ENCODE results near the gene TTYH3. TPM values are rescaled to one million over a fixed set of nuclear protein-coding genes. Genes with fewer than 3 reads are reported as not detected.

TTYH3 gene
- total RNA-seq, 1 donor from 2014 or later, result 296 TPM

DNA sequence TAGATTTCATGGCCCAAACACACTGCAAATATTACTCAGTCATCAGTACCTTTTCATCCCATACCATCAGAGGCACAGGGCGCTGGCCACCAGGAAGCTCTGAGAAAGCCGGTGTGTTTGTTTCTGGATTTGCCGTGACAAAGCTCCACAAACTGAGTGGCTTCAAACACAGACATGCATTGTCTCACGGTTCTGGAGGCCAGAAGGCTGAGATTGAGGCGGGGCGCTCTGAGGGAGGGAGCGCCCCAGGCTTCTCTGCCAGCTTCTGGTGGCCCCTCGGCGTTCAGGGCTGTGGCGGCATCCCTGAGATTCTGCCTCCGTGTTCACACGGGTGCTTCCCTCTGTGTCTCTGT is 3.7 kb upstream of the TTYH3 start:
- H3K4me1 Mint-ChIP-seq, result peaks cover 24% of the 10 kb centered on the region
- no peaks in the 10 kb centered on the region for H3K27me3 Mint-ChIP-seq (ENCODE audit: low read depth)
- no peaks in the 10 kb centered on the region for H3K36me3 Mint-ChIP-seq
- no peak for DNase-seq (ENCODE audit: low spot score in 2 of 2, unreplicated experiment in 2 of 2)
- no peak overlapping the region for H3K4me3 Mint-ChIP-seq
- no peaks in the 10 kb centered on the region for H3K9me3 Mint-ChIP-seq
- TF ChIP-seq, protein P1, sequence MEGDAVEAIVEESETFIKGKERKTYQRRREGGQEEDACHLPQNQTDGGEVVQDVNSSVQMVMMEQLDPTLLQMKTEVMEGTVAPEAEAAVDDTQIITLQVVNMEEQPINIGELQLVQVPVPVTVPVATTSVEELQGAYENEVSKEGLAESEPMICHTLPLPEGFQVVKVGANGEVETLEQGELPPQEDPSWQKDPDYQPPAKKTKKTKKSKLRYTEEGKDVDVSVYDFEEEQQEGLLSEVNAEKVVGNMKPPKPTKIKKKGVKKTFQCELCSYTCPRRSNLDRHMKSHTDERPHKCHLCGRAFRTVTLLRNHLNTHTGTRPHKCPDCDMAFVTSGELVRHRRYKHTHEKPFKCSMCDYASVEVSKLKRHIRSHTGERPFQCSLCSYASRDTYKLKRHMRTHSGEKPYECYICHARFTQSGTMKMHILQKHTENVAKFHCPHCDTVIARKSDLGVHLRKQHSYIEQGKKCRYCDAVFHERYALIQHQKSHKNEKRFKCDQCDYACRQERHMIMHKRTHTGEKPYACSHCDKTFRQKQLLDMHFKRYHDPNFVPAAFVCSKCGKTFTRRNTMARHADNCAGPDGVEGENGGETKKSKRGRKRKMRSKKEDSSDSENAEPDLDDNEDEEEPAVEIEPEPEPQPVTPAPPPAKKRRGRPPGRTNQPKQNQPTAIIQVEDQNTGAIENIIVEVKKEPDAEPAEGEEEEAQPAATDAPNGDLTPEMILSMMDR (IDR thresholded peaks at IDR 0.05; ENCODE audit: unreplicated experiment), result no peak
- peak overlapping the region; percentile 9 for H3K27ac Mint-ChIP-seq

DNA sequence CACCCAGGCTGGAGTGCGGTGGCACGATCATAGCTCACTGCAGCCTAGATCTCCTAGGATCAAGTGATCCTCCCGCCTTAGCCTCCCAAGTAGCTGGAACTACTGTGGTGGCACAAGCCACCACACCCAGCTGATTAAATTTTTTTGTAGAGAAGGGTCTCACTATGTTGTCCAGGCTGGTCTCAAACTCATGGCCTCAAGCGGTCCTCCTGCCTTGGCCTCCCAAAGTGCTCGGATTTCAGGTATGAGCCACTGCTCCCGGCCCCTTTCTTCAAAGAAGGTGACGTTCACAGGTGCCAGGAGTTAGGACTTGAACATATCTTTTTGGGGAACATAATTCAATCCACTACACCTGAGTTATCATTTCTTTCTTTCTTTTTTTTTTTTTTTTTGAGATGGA is 2.9 kb upstream of the TTYH3 start:
- no peak for DNase-seq (ENCODE audit: low spot score in 2 of 2, unreplicated experiment in 2 of 2)
- H3K27me3 Mint-ChIP-seq (ENCODE audit: low read depth), result no peaks in the 10 kb centered on the region
- H3K36me3 Mint-ChIP-seq, result no peaks in the 10 kb centered on the region
- no peak overlapping the region for H3K4me3 Mint-ChIP-seq
- TF ChIP-seq, protein P1 (IDR thresholded peaks at IDR 0.05; ENCODE audit: unreplicated experiment), result no peak
- H3K4me1 Mint-ChIP-seq, result peaks cover 22% of the 10 kb centered on the region
- H3K9me3 Mint-ChIP-seq, result no peaks in the 10 kb centered on the region
- no peak overlapping the region for H3K27ac Mint-ChIP-seq

DNA sequence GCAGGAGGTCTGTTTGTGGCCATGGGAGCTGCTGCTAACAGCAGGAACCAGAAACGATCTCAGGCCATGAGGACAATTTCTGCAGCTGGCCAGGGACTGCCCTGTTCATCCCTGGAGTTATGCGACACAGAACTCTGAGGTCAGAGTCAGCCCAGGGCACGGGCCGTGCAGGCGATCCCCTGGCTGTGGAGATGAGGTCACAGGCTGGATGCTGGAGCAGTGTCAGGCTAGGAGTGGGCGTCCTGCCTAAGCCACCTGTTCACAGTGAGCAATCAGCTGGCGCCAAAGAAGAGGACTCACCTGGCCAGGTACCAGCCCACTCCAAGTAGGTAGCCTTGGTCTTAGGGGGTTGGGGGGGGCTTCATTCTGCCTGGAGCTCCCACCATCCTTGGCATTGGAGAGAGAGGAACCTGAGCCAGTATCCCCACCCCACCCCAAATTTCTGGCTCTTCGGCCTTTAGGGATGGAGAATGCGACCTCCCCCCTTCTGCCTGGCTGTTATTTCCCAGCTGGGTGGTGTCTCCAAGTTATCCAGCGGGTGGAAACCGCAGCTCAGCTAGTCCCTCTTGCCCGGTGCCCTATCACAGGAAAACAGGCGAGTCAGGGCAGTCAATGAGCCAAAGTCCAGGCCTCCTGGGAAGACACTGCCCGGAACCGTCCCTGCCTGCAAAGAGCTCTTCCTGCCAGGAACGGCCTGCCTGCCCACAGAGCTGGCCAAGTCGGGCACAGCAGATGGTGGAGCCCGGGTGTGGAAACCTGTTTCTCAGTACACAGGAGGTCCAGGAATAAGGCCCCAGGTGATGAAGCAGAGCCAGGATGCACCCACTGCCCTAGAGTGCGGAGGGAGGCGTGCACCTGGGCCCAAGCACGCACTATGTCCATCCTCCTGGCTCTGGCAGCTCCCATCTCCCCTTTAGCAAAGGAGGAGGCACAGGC is 1.8 kb upstream of the TTYH3 start:
- Mint-ChIP-seq H3K4me1 (peaks cover 24% of the 10 kb centered on the region), H3K9me3 (no peaks in the 10 kb centered on the region), H3K27ac (no peak overlapping the region), H3K27me3 (ENCODE audit: low read depth) (no peaks in the 10 kb centered on the region), H3K4me3 (no peak overlapping the region), H3K36me3 (no peaks in the 10 kb centered on the region)
- DNase-seq (ENCODE audit: low spot score in 2 of 2, unreplicated experiment in 2 of 2), result no peak
- TF ChIP-seq, protein P1 (IDR thresholded peaks at IDR 0.05; ENCODE audit: unreplicated experiment), result no peak

DNA sequence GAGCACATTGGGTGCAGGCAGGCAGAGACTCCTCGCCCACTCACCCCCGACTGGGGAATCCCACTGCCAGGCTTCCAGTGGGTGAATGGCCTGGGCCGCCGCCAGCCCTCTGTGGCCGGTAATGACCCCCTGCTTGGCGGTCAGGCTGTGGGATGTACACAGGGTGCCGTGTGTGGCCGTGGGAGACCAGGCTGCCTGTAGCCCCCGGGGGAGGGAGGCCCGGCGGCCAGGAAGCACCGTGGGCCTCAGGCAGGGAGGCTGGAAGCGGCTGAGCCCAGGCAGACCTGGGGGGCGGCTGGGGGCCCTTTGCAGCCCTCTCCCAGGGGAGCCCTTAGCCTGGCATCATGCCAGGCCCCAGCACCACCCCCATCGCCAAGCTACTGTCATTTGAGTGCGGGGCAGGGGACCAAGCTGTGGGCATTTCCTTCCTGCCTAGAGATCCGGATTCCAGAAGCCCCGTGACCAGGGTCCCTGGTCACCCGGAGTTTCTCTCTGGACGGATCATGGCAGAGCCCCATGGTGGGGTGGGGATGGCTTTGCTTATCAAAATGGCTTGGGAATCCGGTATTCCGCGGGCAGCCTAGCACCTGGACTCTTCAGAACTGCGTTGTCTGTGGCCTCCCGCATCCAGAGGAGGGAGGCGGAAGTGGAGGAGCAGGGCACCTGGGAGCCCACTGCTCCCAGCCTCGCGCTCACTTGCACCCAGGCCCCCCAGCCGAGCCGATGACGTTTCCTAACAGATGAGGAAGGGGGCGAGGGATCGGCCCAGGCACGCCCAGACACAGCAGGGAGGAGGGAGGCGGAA is 1.1 kb downstream of the TTYH3 start:
- Mint-ChIP-seq H3K9me3 (no peaks in the 10 kb centered on the region), H3K27me3 (ENCODE audit: low read depth) (no peaks in the 10 kb centered on the region), H3K27ac (peak overlapping the region; percentile 98), H3K4me1 (peaks cover 38% of the 10 kb centered on the region), H3K4me3 (peak overlapping the region; percentile 96), H3K36me3 (no peaks in the 10 kb centered on the region)
- TF ChIP-seq, protein P1 (IDR thresholded peaks at IDR 0.05; ENCODE audit: unreplicated experiment), result no peak
- peak in 1 of 2 experiments; percentile 61 for DNase-seq (ENCODE audit: low spot score in 2 of 2, unreplicated experiment in 2 of 2)

DNA sequence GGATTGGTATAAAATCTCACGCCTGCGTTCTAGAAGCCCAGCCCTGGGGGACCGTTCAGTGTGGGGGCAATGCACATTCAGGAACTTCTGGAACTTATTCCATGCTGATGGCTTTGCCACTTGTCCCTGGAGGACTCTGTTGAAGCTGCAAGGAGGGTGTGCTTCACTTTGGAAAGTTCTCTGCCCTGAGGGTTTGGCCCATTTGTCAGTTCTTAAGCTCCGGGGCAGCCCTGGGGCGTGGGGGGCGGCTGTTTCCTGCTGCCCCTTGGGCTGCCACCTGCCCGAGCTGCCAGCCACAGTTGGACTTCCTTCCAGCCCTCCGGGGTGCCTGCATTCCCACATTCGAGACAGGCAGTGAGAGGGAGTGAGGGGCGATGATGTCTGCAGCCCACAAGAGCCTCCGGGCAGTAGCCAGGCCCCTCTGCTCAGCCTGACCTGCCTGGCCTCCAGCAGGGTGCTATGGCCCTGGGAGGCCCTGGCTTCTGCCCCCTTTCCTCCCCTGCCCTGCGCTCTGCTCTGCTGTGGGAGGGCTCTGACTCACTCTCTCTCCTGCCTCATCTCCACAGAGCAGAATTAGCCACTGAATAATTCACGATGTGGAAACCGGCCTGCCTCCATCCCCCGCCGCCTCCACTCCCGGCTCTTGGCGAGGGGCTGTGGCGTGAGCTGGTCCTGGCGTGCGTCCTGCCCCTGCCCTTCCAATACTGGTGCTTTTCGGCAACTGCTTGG is 1.9 kb downstream of the TTYH3 start:
- Mint-ChIP-seq H3K36me3 (no peaks in the 10 kb centered on the region), H3K27ac (peak overlapping the region; percentile 98), H3K27me3 (ENCODE audit: low read depth) (no peaks in the 10 kb centered on the region), H3K9me3 (no peaks in the 10 kb centered on the region), H3K4me1 (peaks cover 39% of the 10 kb centered on the region), H3K4me3 (peak overlapping the region; percentile 96)
- no peak for DNase-seq (ENCODE audit: low spot score in 2 of 2, unreplicated experiment in 2 of 2)
- TF ChIP-seq, protein P1 (IDR thresholded peaks at IDR 0.05; ENCODE audit: unreplicated experiment), result no peak

All from mesothelial cell of epicardium (in vitro differentiated cells).